IMR-90 (cell line): ENCODE results near the gene TIAM2. TPM values are rescaled to one million over a fixed set of nuclear protein-coding genes. Genes with fewer than 3 reads are reported as not detected.

Experiments
- ATAC-seq: fragments of 200-7000 bp; cut with Tn5 transposase; 2 replicates; pipeline ENCODE4 v1.9.1; 2020; ENCODE audit warnings: low read depth, mild to moderate bottlenecking, moderate library complexity
- BruUV-seq: library from RNA; stranded (reverse); fragments of 400-500 nt; replicated peaks from 2 replicates; lab custom pipeline; 2021; lab: Mats Ljungman, UMichigan
- CTCF ChIA-PET: fragments of 300-600 bp; formaldehyde crosslinking; extraction: SDS; loops from one replicate; lab custom pipeline; 2021; ENCODE audit warnings: antibody characterized with exemption; lab: Yijun Ruan, JAX
- POLR2A ChIA-PET: fragments of 300-600 bp; sonication (Branson Sonifier 250); formaldehyde crosslinking; loops from one replicate; lab custom pipeline; 2022; ENCODE audit warnings: antibody characterized with exemption; ENCODE audit not compliant: unreplicated experiment; lab: Charles Lee
- DNase-seq: peaks from one replicate; pipeline ENCODE4 v3.0.0; 2013
- H2AFZ ChIP-seq: replicated peaks from 2 replicates; pipeline ENCODE3; 2013; ENCODE audit warnings: low read length, mild to moderate bottlenecking; ENCODE audit not compliant: poor library complexity
- H2AK5ac ChIP-seq: 2 replicates; pipeline ENCODE4 v1.6.1; 2013; ENCODE audit warnings: low read depth, low read length, inconsistent platforms
- H2AK9ac ChIP-seq: replicated peaks from 2 replicates; pipeline ENCODE3; 2013; ENCODE audit warnings: mild to moderate bottlenecking, low read depth, low read length, moderate library complexity; ENCODE audit not compliant: poor library complexity
- H2BK120ac ChIP-seq: 2 replicates; pipeline ENCODE4 v1.6.1; 2013; ENCODE audit warnings: low read depth, low read length, inconsistent platforms
- H2BK15ac ChIP-seq: 3 replicates; pipeline ENCODE4 v1.6.1; 2013; ENCODE audit warnings: low read depth, low read length, inconsistent platforms
- H2BK20ac ChIP-seq: 2 replicates; pipeline ENCODE4 v1.6.1; 2013; ENCODE audit warnings: low read depth, mild to moderate bottlenecking, inconsistent platforms, low read length, moderate library complexity
- H2BK5ac ChIP-seq: 2 replicates; pipeline ENCODE4 v1.6.1; 2013; ENCODE audit warnings: mild to moderate bottlenecking, low read depth, low read length, inconsistent platforms; ENCODE audit not compliant: poor library complexity, severe bottlenecking
- H3K14ac ChIP-seq: replicated peaks from 2 replicates; pipeline ENCODE4 v1.6.1; 2013; ENCODE audit warnings: low read depth, low read length, inconsistent platforms
- H3K18ac ChIP-seq: 2 replicates; pipeline ENCODE4 v1.6.1; 2013; ENCODE audit warnings: low read depth, low read length, control low read depth
- H3K23ac ChIP-seq: 2 replicates; pipeline ENCODE4 v1.6.1; 2013; ENCODE audit warnings: low read depth, low read length, inconsistent platforms
- H3K27ac ChIP-seq: 2 replicates; pipeline ENCODE4 v1.5.1; 2013; ENCODE audit warnings: mild to moderate bottlenecking, control low read depth, low read length; ENCODE audit not compliant: insufficient read depth
- H3K27me3 ChIP-seq: 2 replicates; pipeline ENCODE4 v1.6.1; 2013; ENCODE audit warnings: low read length; ENCODE audit not compliant: control insufficient read depth, insufficient read depth
- H3K36me3 ChIP-seq: 2 replicates; pipeline ENCODE4 v1.6.1; 2013; ENCODE audit warnings: low read length, mixed read lengths; ENCODE audit not compliant: control insufficient read depth, insufficient read depth
- H3K4ac ChIP-seq: 2 replicates; pipeline ENCODE4 v1.6.1; 2013; ENCODE audit warnings: low read depth, low read length, inconsistent platforms
- H3K4me1 ChIP-seq: 2 replicates; pipeline ENCODE4 v1.6.1; 2013; ENCODE audit warnings: low read length, mixed read lengths; ENCODE audit not compliant: control insufficient read depth, insufficient read depth
- H3K4me2 ChIP-seq: 2 replicates; pipeline ENCODE4 v1.6.1; 2013; ENCODE audit warnings: low read depth, mild to moderate bottlenecking, control low read depth, low read length, moderate library complexity
- H3K4me3 ChIP-seq: 2 replicates; pipeline ENCODE4 v1.5.1; 2013; ENCODE audit warnings: low read depth, mild to moderate bottlenecking, control low read depth, low read length, moderate library complexity; ENCODE audit not compliant: insufficient read depth
- H3K56ac ChIP-seq: 2 replicates; pipeline ENCODE4 v1.6.1; 2013; ENCODE audit warnings: low read length, inconsistent platforms; ENCODE audit not compliant: insufficient read depth; ENCODE audit errors: extremely low read depth
- H3K79me1 ChIP-seq, 2 experiments: 2 replicates each; pipeline ENCODE4 v1.6.1; 2013; ENCODE audit warnings: low read length in 2 of 2, inconsistent platforms in 1 of 2, low read depth in 1 of 2
- H3K9ac ChIP-seq: 2 replicates; pipeline ENCODE4 v1.6.1; 2013; ENCODE audit warnings: low read depth, low read length, control low read depth
- H3K9me1 ChIP-seq: 2 replicates; pipeline ENCODE4 v1.6.1; 2013; ENCODE audit warnings: low read length, inconsistent platforms; ENCODE audit not compliant: insufficient read depth
- H3K9me3 ChIP-seq: 2 replicates; pipeline ENCODE4 v1.6.1; 2013; ENCODE audit warnings: low read length; ENCODE audit not compliant: control insufficient read depth, insufficient read depth
- H4K20me1 ChIP-seq: 2 replicates; pipeline ENCODE4 v1.6.1; 2013; ENCODE audit warnings: low read length, inconsistent platforms; ENCODE audit not compliant: insufficient read depth
- H4K5ac ChIP-seq: 2 replicates; pipeline ENCODE4 v1.6.1; 2013; ENCODE audit warnings: mild to moderate bottlenecking, low read depth, low read length, control low read depth
- H4K8ac ChIP-seq, 2 experiments: 2 replicates each; pipeline ENCODE4 v1.6.1; 2013; ENCODE audit warnings: low read depth in 2 of 2, low read length in 2 of 2, control low read depth in 1 of 2, inconsistent platforms in 1 of 2
- H4K91ac ChIP-seq: 2 replicates; pipeline ENCODE4 v1.6.1; 2013; ENCODE audit warnings: low read depth, low read length, inconsistent platforms; ENCODE audit not compliant: insufficient read depth
- BHLHE40 ChIP-seq: fragments of 150-350 bp; IDR thresholded peaks from 2 replicates; pipeline ENCODE4 v1.6.1; 2016; ENCODE audit warnings: mild to moderate bottlenecking, low read depth, low read length
- CEBPB ChIP-seq: IDR thresholded peaks from 2 replicates; pipeline ENCODE4 v1.6.1; 2012; ENCODE audit warnings: low read depth, low read length, improper control_type of control experiment
- CHD1 ChIP-seq: IDR thresholded peaks from 2 replicates; pipeline ENCODE4 v1.6.1; 2012; ENCODE audit warnings: low read depth, low read length, improper control_type of control experiment
- CTCF ChIP-seq: conservative IDR thresholded peaks from 2 replicates; pipeline ENCODE4 v1.5.1; 2012; ENCODE audit warnings: mild to moderate bottlenecking, low read depth, low read length, improper control_type of control experiment
- ELK1 ChIP-seq: fragments of 150-350 bp; IDR thresholded peaks from 2 replicates; pipeline ENCODE4 v1.6.1; 2016; ENCODE audit warnings: low read depth, mild to moderate bottlenecking, low read length, moderate library complexity, borderline replicate concordance
- FOS ChIP-seq: fragments of 150-350 bp; IDR thresholded peaks from 2 replicates; pipeline ENCODE4 v1.6.1; 2016; ENCODE audit warnings: low read depth, low read length
- MAFK ChIP-seq: IDR thresholded peaks from 2 replicates; pipeline ENCODE4 v1.6.1; 2012; ENCODE audit warnings: low read depth, low read length, improper control_type of control experiment
- MAZ ChIP-seq: IDR thresholded peaks from 2 replicates; pipeline ENCODE4 v1.6.1; 2012; ENCODE audit warnings: low read depth, mild to moderate bottlenecking, low read length, improper control_type of control experiment, moderate library complexity, borderline replicate concordance
- MXI1 ChIP-seq: IDR thresholded peaks from 2 replicates; pipeline ENCODE4 v1.6.1; 2012; ENCODE audit warnings: low read depth, mild to moderate bottlenecking, low read length, moderate library complexity, borderline replicate concordance
- NFE2L2 ChIP-seq: fragments of 150-350 bp; IDR thresholded peaks from 2 replicates; pipeline ENCODE4 v1.6.1; 2016; ENCODE audit warnings: low read depth, mild to moderate bottlenecking, low read length
- POLR2A ChIP-seq: IDR thresholded peaks from 2 replicates; pipeline ENCODE4 v1.6.1; 2012; ENCODE audit warnings: mild to moderate bottlenecking, low read depth, low read length
- RAD21 ChIP-seq: IDR thresholded peaks from 2 replicates; pipeline ENCODE4 v1.6.1; 2012; ENCODE audit warnings: low read length, improper control_type of control experiment
- RCOR1 ChIP-seq: IDR thresholded peaks from 2 replicates; pipeline ENCODE4 v1.6.1; 2012; ENCODE audit warnings: mild to moderate bottlenecking, low read length, improper control_type of control experiment; ENCODE audit not compliant: insufficient replicate concordance
- RFX5 ChIP-seq: IDR thresholded peaks from 2 replicates; pipeline ENCODE4 v1.8.0; 2012; ENCODE audit warnings: low read depth, mild to moderate bottlenecking, low read length, moderate library complexity
- SMC3 ChIP-seq: fragments of 150-350 bp; IDR thresholded peaks from 2 replicates; pipeline ENCODE4 v1.6.1; 2016; ENCODE audit warnings: low read depth, mild to moderate bottlenecking, antibody characterized with exemption, low read length, moderate library complexity
- USF2 ChIP-seq: fragments of 150-350 bp; IDR thresholded peaks from 2 replicates; pipeline ENCODE4 v1.6.1; 2017; ENCODE audit warnings: mild to moderate bottlenecking, antibody characterized with exemption, low read length, low read depth
- WGBS, 2 experiments: methylation state at CpG; one replicate each; pipeline versions ENCODE4 v1.1.5 to v1.1.7; 2013; ENCODE audit warnings: missing lambda C conversion rate in 2 of 2; ENCODE audit not compliant: insufficient read length in 1 of 2; ENCODE audit errors: extremely low coverage in 2 of 2; 5-methylcytosine and 5-hydroxymethylcytosine counted together
- dilution Hi-C: fragments of 300-500 bp; cut with HindIII; formaldehyde crosslinking; loops from one replicate; pipeline ENCODE4 v1.14.3; 2018; ENCODE audit warnings: low sequenced_read_pairs; ENCODE audit not compliant: unreplicated experiment
- in situ Hi-C: fragments of 300-500 bp; cut with MboI; formaldehyde crosslinking; loops from 3 replicates; pipeline ENCODE4 v1.14.3; 2019; ENCODE audit warnings: low sequenced_read_pairs, inconsistent platforms, mixed read lengths
- intact Hi-C: fragments of 100-400 bp; cut with micrococcal nuclease; formaldehyde crosslinking; loops from 2 replicates; pipeline ENCODE4 v1.10.0; 2022
- polyA plus RNA-seq, 3 experiments: library from polyadenylated mRNA; depleted of rRNA; stranded (reverse); fragments of >200 nt; gene quantifications; 2 replicates each; pipeline ENCODE4 v1.2.3, GENCODE V29; 2012; ENCODE audit warnings: low replicate concordance in 1 of 3
- total RNA-seq: library from RNA; depleted of rRNA; stranded (reverse); fragments of >200 nt; gene quantifications from 2 replicates; pipeline ENCODE4 v1.2.3, GENCODE V29; 2012

The TIAM2 gene
- total and polyA plus RNA-seq, 2 of the 4 experiments (the other 2 are of a cell fraction), result 3.1 to 4.7 TPM

- no peak for TF ChIP-seq ELK1
- TF ChIP-seq CHD1, result no peak
- TF ChIP-seq FOS, result no peak
- TF ChIP-seq CTCF, result no peak
- TF ChIP-seq NFE2L2, result no peak
- TF ChIP-seq RCOR1, result no peak
- TF ChIP-seq RAD21, result no peak
- no peak for TF ChIP-seq BHLHE40
- no peak for TF ChIP-seq POLR2A
- TF ChIP-seq SMC3, result no peak
- TF ChIP-seq CEBPB, result no peak
- TF ChIP-seq MXI1, result no peak
- no peak for TF ChIP-seq MAZ
- no peak for TF ChIP-seq RFX5
- TF ChIP-seq MAFK, result no peak
- TF ChIP-seq USF2, result no peak
- dilution Hi-C loops, result no loop called here
- no peak overlapping the region for H3K23ac ChIP-seq
- no peak overlapping the region for H2BK120ac ChIP-seq
- H3K27ac ChIP-seq, result no peak overlapping the region
- no peak overlapping the region for H3K9ac ChIP-seq
- WGBS, 2 experiments, result 55% methylated on average over 6 of the region's 7 CpGs; no CpG with 5 or more reads in 1 of the 2 experiments
- no peaks in the 10 kb centered on the region for H3K9me3 ChIP-seq
- H3K18ac ChIP-seq, result no peak overlapping the region
- in situ Hi-C loops, result no loop called here
- no peak overlapping the region for H3K4me2 ChIP-seq
- no peak overlapping the region for H2BK15ac ChIP-seq
- no peak overlapping the region for H4K5ac ChIP-seq
- H3K79me1 ChIP-seq, result no peaks in the 10 kb centered on the region
- no peak overlapping the region for H4K91ac ChIP-seq
- H3K9me1 ChIP-seq, result peaks cover 6% of the 10 kb centered on the region
- H4K20me1 ChIP-seq, result no peaks in the 10 kb centered on the region
- ChIA-PET POLR2A (no interaction called here), CTCF (no interaction called here)
- H2BK5ac ChIP-seq, result no peak overlapping the region
- BruUV-seq, result no TSS peak
- no peak overlapping the region for H3K4me3 ChIP-seq
- no peaks in the 10 kb centered on the region for H3K27me3 ChIP-seq
- H4K8ac ChIP-seq, result no peak overlapping the region
- DNase-seq (no peak), ATAC-seq (no peak)
- no peaks in the 10 kb centered on the region for H3K36me3 ChIP-seq
- H3K4me1 ChIP-seq, result peaks cover 4% of the 10 kb centered on the region
- no peak overlapping the region for H2AK9ac ChIP-seq
- intact Hi-C loops, result no loop called here
- no peak overlapping the region for H2BK20ac ChIP-seq
- H2AFZ ChIP-seq, result no peak overlapping the region
- H3K14ac ChIP-seq, result no peak overlapping the region
- H2AK5ac ChIP-seq, result no peak overlapping the region
- no peak overlapping the region for H3K4ac ChIP-seq
- H3K56ac ChIP-seq, result no peak overlapping the region
Measured at GRCh38 chr6:154958469-154958868, 36.6 kb upstream of the TIAM2 start.
